ENCODE measurements around the gene CLIC4. TPM values are rescaled to one million over a fixed set of nuclear protein-coding genes. Genes with fewer than 3 reads are reported as not detected.

The CLIC4 gene
- total RNA-seq, 1 donor from 2014 or later = 325 TPM

- H3K27ac ChIP-seq (replicated peaks) = no peak overlapping the region
- DNase-seq = no peak
- H3K4me3 ChIP-seq = no peak overlapping the region
- no peaks in the 10 kb centered on the region for H3K9me3 ChIP-seq (replicated peaks)
- H3K36me3 ChIP-seq = no peaks in the 10 kb centered on the region
- no peaks in the 10 kb centered on the region for H3K4me1 ChIP-seq
- intact Hi-C loops (cut with micrococcal nuclease) = no loop called here
- peaks cover 65% of the 10 kb centered on the region for H3K27me3 ChIP-seq (ENCODE audit: low read depth)
- TF ChIP-seq CTCF (IDR thresholded peaks at IDR 0.05; ENCODE audit: borderline replicate concordance) = no peak
These were observed 112.4 kb downstream of the CLIC4 start for GRCh38 chr1:24857507-24858133.

GRCh38 chr1:24858277-24858676, 113.0 kb downstream of the CLIC4 start:
- no peaks in the 10 kb centered on the region for H3K9me3 ChIP-seq (replicated peaks)
- H3K4me3 ChIP-seq = no peak overlapping the region
- H3K27ac ChIP-seq (replicated peaks) = no peak overlapping the region
- peaks cover 72% of the 10 kb centered on the region for H3K27me3 ChIP-seq (ENCODE audit: low read depth)
- TF ChIP-seq CTCF (IDR thresholded peaks at IDR 0.05; ENCODE audit: borderline replicate concordance) = no peak
- H3K36me3 ChIP-seq = no peaks in the 10 kb centered on the region
- no peak for DNase-seq
- intact Hi-C loops (cut with micrococcal nuclease) = no loop called here
- no peaks in the 10 kb centered on the region for H3K4me1 ChIP-seq

GRCh38 chr1:24859063-24860010, 114.1 kb downstream of the CLIC4 start:
- Histone ChIP-seq H3K9me3 (replicated peaks) (no peaks in the 10 kb centered on the region), H3K27ac (replicated peaks) (no peak overlapping the region), H3K4me1 (no peaks in the 10 kb centered on the region), H3K27me3 (ENCODE audit: low read depth) (peaks cover 83% of the 10 kb centered on the region), H3K4me3 (no peak overlapping the region), H3K36me3 (no peaks in the 10 kb centered on the region)
- DNase-seq = no peak
- no peak for TF ChIP-seq CTCF (IDR thresholded peaks at IDR 0.05; ENCODE audit: borderline replicate concordance)
- intact Hi-C loops (cut with micrococcal nuclease) = no loop called here

- intact Hi-C loops (cut with micrococcal nuclease) = no loop called here
- peaks cover 98% of the 10 kb centered on the region for H3K27me3 ChIP-seq (ENCODE audit: low read depth)
These were observed 115.6 kb downstream of the CLIC4 start for GRCh38 chr1:24860841-24861240.

More at GRCh38 chr1:24860841-24861240, 115.6 kb downstream of the CLIC4 start:
- Histone ChIP-seq H3K36me3 (no peaks in the 10 kb centered on the region), H3K9me3 (replicated peaks) (no peaks in the 10 kb centered on the region), H3K27ac (replicated peaks) (no peak overlapping the region), H3K4me1 (no peaks in the 10 kb centered on the region), H3K4me3 (no peak overlapping the region)
- DNase-seq = no peak
- no peak for TF ChIP-seq CTCF (IDR thresholded peaks at IDR 0.05; ENCODE audit: borderline replicate concordance)
